BJ (cell line): ENCODE data around the gene KLF7. TPM values are rescaled to one million over a fixed set of nuclear protein-coding genes. Genes with fewer than 3 reads are reported as not detected.

Experiments
- CTCF ChIA-PET: fragments of 350-600 bp; formaldehyde crosslinking; extraction: SDS; loops from one replicate; lab custom pipeline; 2021; ENCODE audit warnings: antibody characterized with exemption, inconsistent platforms; lab: Yijun Ruan, JAX
- POLR2A ChIA-PET: fragments of 300-600 bp; sonication (Branson Sonifier 250); formaldehyde crosslinking; extraction: SDS; loops from one replicate; lab custom pipeline; 2021; ENCODE audit warnings: antibody characterized with exemption; lab: Charles Lee
- DNase-seq: peaks from one replicate; pipeline ENCODE4 v3.0.0-alpha.2; 2011; ENCODE audit warnings: low read depth
- H3K27me3 ChIP-seq: 2 replicates; pipeline ENCODE4 v1.6.0; 2011; ENCODE audit warnings: low read length; ENCODE audit not compliant: control insufficient read depth, insufficient read depth
- H3K36me3 ChIP-seq: 2 replicates; pipeline ENCODE4 v1.5.1; 2011; ENCODE audit warnings: low read length; ENCODE audit not compliant: control insufficient read depth, insufficient read depth
- H3K4me3 ChIP-seq: 2 replicates; pipeline ENCODE4 v1.5.1; 2011; ENCODE audit warnings: low read depth, mild to moderate bottlenecking, control low read depth, low read length
- polyA plus RNA-seq: library from polyadenylated mRNA; depleted of rRNA; stranded (reverse); fragments of >200 nt; gene quantifications from 2 replicates; pipeline ENCODE4 v1.2.3, GENCODE V29; 2011
- TF ChIP-seq, protein P1 (sequence below): IDR thresholded peaks from 2 replicates; pipeline ENCODE4 v1.5.1; 2011; ENCODE audit warnings: low read depth, mild to moderate bottlenecking, control low read depth, inconsistent platforms, low read length, moderate library complexity; ENCODE audit not compliant: insufficient read depth

KLF7 gene
- polyA plus RNA-seq, 1 experiment = 41.9 TPM

DNA sequence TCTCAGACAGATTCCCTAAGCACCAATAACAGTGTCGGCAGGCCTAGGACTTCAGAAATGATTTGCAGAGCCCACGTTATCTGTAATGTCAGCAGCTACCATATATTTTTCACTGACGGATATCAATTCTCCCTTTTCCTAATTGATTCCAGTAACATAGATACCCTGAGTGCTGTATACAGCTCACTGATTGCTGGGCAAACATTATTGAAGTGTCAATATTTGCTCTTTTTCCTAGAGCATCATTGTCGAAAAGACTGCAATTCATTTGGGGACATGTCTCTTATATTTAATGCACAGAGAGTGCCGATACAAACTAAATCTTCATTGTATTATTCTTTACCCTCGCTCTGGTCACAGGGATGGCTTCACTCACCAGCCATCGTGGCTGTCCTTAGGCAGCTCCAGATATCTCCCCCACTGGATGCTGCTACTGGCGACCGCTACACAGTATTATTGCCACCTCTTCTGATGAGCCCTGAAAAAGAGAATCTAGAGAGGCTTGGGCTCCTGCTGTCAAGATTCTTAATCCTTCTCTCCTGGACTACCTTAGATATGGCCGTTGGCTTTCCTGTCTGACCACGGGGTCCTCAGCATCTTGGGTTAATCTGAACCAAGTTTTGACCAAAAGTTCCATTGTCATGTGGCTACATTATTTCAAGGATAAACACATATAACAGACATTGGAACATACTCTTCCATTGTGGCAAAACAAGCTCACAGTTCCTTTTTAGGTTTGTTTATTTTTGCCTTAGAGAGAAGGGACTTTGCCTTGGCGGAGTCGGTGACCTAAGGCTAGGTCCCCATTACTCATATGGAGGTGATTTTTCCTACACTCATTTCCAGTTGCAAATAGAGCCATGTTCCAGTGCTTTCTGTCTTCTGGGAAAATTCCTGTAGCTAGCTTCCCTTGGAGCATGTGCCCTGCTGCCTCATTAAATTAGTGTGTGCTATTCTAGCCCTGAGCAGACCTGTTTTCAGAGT, 121.1 kb downstream of the KLF7 start:
- DNase-seq = no peak
- Histone ChIP-seq H3K27me3 (no peaks in the 10 kb centered on the region), H3K36me3 (no peaks in the 10 kb centered on the region), H3K4me3 (no peak overlapping the region)
- TF ChIP-seq, protein P1, sequence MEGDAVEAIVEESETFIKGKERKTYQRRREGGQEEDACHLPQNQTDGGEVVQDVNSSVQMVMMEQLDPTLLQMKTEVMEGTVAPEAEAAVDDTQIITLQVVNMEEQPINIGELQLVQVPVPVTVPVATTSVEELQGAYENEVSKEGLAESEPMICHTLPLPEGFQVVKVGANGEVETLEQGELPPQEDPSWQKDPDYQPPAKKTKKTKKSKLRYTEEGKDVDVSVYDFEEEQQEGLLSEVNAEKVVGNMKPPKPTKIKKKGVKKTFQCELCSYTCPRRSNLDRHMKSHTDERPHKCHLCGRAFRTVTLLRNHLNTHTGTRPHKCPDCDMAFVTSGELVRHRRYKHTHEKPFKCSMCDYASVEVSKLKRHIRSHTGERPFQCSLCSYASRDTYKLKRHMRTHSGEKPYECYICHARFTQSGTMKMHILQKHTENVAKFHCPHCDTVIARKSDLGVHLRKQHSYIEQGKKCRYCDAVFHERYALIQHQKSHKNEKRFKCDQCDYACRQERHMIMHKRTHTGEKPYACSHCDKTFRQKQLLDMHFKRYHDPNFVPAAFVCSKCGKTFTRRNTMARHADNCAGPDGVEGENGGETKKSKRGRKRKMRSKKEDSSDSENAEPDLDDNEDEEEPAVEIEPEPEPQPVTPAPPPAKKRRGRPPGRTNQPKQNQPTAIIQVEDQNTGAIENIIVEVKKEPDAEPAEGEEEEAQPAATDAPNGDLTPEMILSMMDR = no peak
- ChIA-PET CTCF (interaction anchor here (1.7 kb wide), 1 partner anchor 11 kb away, joined by 4 read pairs; no protein-coding TSS in a partner anchor), POLR2A (no interaction called here)

- no peaks in the 10 kb centered on the region for H3K36me3 ChIP-seq
- TF ChIP-seq, protein P1 = no peak
- H3K27me3 ChIP-seq = no peaks in the 10 kb centered on the region
- DNase-seq = no peak
- POLR2A ChIA-PET = no interaction called here
- no peak overlapping the region for H3K4me3 ChIP-seq
- CTCF ChIA-PET = no interaction called here
Observed at GRCh38 chr2:207042841-207043240, 122.9 kb downstream of the KLF7 start.

- POLR2A ChIA-PET = no interaction called here
Observed at GRCh38 chr2:207041786-207042554, 123.8 kb downstream of the KLF7 start.

DNA sequence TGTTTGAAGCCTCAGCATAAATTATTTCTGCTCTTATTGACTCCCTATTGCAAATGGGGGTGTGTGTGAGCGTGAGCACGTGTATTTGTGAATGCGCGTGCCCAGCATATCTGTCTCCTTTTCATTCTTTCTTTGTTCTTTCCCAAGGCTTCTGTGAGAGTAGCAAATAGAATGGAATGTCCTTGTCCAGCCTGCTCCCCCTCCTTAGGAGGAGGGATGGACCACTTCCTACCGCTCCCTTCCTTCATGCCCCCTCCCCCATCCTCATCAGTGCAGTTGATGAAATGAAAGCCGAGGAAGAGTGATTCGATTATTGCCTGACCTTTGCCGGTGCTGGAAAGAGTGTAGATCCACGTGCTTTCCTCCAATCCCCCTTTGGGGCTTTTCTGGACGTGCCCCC, 124.5 kb downstream of the KLF7 start:
- POLR2A ChIA-PET = no interaction called here

More at GRCh38 chr2:207041786-207042554, 123.8 kb downstream of the KLF7 start:
- TF ChIP-seq, protein P1 = no peak
- Histone ChIP-seq H3K27me3 (no peaks in the 10 kb centered on the region), H3K4me3 (no peak overlapping the region), H3K36me3 (no peaks in the 10 kb centered on the region)
- DNase-seq = no peak
- CTCF ChIA-PET = no interaction called here

More for the DNA sequence above, 124.5 kb downstream of the KLF7 start:
- H3K27me3 ChIP-seq = no peaks in the 10 kb centered on the region
- CTCF ChIA-PET = no interaction called here
- H3K4me3 ChIP-seq = no peak overlapping the region
- TF ChIP-seq, protein P1 = no peak
- DNase-seq = no peak
- no peaks in the 10 kb centered on the region for H3K36me3 ChIP-seq
